Cardiac septum (tissue), 1 donor: ENCODE results near the gene ZBTB7A. TPM values are rescaled to one million over a fixed set of nuclear protein-coding genes. Genes with fewer than 3 reads are reported as not detected.

ENCODE experiments used
- DNase-seq: peaks from one replicate; pipeline ENCODE4 v3.0.0-alpha.2; 2020; ENCODE audit warnings: low spot score
- intact Hi-C: fragments of 100-400 bp; cut with DNase I; formaldehyde crosslinking; loops from one replicate; pipeline ENCODE4 v1.14.0; 2022
- long read RNA-seq: library from polyadenylated mRNA; unstranded; transcript quantifications from one replicate; pipeline ENCODE4 v2.0.0, GENCODE V29; 2021
- total RNA-seq: library from RNA; stranded (reverse); fragmentation: NEBNext Ultra II Directional; extraction: Animal tissue kit (Norgen Biotek cat#: 25700); gene quantifications from one replicate; pipeline ENCODE4 v1.2.1, GENCODE V29; 2021
- donor health status: DM: no; HTN: no; CAD: no.

Gene ZBTB7A
- 29.9 TPM for total RNA-seq
- long read RNA-seq, full-length matches to known transcripts: 56 of 114 reads
- long read RNA-seq, partial matches to known transcripts: 24 of 114 reads
- long read RNA-seq, other reads (novel, unspliced or antisense): 34 of 114 reads

DNA sequence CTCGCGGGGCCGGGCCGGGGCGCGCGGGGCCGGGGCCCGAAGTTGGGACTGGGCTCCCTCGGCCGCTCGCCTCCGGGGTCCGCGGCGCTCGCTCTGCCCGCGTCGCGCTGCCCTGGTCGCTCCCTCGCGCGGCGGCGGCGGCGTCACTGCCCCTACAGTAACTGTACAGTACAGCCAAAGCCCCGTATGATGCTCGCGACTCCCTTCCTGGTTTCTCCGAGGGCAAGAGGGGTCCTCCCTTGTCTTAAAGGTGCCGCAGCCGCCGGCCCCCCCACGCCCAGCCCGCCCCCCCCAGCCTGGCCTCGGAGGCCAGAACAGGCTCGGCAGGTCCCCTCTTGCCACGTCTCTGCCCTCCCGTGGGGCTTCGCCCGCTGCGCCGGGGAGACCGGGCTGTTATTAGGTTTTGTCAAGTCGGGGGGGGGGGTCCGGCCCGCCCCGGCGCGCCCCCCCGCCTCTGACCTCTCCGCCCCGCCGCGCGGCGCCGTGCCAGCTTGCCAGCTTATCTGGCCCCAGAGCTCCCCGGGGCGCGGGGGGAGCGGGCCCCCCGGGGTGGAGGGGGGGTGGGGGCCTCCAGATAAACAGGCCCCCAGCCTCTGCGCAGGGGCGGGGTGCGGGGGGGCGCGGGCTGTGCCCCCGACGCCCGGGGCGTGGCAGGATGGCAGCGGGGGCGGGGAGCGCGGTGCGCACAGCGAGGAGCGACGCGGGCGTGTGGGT, at the start of gene ZBTB7A:
TSS of gene ZBTB7A (minus strand) at position 218 of the 714 bp plus-strand sequence. CDS start 11,667 bp downstream, outside the sequence.
- intact Hi-C loops: loop anchor here (2.0 kb wide), 1 partner anchor 58 kb away; the partner anchor contains the start of gene MAP2K2
- DNase-seq: peak; percentile 95

DNA sequence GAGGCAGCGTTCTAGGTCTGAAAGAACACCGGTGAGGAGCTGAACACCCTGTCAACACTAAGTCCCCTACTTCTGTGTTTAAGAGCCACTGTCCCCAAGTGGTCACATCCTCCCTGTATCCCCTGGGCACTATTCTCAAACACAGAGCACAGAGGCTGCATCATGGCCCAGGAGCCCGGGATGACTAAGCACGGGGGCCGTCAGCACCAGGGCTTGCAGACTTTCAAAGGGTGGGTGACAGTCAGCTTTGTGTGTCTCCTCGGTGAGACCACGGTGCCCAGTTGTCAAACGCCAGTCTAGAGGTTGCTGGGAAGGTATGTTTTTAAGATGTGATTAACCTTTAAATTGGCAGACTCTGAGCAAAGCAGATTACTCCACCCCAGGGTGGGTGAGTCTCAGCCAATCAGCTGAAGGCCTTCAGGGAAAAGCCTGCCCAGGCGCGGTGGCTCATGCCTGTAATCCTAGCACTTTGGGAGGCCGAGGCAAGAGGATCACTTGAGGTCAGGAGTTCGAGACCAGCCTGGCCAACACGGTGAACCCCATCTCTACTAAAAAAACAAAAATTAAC, 49.2 kb upstream of the ZBTB7A start:
- no peak for DNase-seq
- intact Hi-C loops: no loop called here

DNA sequence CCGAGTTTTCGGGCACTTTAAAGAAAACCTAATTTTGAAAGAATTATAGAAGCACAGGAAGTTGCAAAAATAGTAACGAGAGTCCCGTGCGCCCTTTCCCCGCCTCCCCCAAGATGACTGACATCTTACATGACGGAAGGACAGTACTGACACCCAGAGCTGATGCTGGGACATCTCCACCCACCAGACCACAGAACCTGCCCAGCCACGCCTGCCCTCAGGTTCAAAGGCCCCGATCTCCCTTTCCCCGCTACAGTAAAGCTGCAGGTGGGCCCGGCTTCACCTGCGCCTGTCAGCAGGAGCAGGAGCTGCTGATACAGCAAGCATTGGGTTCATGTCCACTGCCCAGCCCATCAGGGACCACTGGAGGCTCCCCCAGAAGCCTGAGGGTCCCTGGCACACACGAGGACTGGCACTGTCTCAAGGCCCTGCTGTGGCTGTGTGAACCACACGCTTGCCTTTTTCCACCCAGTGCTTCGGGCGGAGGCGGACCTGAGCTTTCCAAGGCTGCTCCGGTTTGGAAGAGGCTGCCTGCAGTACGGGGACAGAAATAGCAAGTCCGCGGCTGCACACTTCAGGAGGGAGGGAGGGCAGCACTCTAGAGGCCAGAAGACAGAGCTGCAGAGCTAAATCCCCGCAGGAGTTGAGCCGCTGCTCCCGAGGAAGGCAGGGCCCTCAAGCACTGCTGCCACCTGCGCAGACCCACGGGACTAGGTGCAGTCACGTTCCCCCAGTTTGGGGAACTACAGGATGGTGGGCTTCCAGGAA, 48.5 kb upstream of the ZBTB7A start:
- intact Hi-C loops: no loop called here
- DNase-seq: no peak

DNA sequence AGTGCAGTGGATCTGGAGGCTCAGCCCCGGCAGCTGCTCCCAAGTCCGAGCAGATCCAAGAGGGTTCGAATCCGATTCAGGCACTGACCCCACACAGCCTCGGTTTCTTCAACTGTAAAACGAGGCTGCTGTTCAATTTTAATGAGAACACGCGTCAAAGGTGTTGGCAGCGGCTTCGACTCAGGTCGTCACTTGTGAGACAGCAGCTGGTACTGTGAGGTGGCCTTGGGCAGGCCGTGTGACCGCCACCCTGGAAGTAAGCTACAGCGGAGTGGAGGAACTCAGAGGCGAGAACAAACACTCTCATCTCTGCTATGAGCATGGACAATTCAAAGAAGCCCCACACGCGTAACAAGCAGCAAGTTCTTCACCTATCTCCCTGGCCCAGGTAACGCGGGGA, 47.5 kb upstream of the ZBTB7A start:
- no peak for DNase-seq
- intact Hi-C loops: no loop called here

DNA sequence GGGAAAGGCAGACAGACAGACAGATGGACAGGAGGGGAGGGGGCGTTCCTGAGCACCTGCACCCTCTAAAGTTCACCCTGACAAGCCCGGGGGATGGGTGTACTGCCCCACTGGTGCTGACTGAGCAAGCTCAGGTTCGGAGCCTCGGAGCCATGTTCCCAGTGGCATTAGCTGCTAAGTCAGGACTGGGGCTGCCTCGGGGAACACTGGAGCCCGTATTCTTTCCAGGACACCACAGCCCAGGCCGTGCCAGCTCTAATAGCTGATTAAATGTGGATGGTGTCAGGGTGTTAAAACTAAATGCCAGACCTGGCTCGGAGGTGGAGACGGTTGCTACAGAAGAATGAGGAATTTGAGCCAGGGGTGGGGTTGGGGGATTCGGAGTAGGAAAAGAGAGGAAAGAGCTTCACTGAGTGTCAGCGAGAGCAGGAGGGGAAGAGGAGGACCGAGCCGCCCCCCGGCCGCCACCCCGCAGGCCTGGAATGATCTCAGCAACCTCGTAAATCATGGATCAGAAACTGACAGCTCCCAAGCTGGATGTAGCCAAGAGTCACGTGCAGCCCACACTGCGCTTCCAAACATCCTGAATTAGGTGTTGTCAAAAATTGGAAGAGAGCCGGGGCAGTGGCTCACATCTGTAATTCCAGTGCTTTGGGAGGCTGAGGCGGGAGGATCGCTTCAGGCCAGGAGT, 46.8 kb upstream of the ZBTB7A start:
- intact Hi-C loops: no loop called here
- DNase-seq: no peak

DNA sequence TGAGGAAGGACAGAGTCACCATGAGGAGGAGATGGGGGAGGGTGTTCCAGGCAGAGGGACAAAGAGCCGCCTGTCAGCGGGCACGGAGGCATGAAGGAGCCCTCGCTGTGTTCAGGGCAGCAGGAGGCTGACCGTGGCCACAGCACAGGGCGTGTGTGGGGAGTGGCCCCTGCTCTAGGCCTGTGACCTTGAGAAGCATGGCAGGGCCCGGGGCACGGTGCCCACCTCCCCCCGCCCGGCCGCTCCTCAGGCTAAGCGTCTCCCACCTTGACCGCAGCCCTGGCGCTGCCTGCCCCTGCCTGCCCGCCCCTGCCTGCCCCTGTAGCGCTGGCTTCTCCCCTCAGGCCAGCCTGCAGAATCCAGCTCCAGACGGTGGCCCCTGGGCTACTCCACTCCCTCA, 45.7 kb upstream of the ZBTB7A start:
- intact Hi-C loops: no loop called here
- DNase-seq: no peak

DNA sequence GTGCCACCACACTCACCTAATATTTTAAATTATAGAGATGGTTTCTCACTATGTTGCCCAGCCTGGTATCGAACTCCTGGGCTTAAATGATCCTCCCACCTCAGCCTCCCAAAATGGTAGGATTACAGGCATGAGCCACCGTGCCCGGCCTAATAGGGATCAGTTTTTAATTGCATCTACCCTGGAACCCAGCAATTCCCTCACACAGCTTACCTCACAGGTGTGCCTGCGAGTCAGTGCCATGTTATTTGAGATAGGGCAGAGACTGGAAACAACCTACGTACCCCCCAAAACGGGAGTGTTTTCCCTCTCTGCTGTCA, 42.9 kb upstream of the ZBTB7A start:
- no peak for DNase-seq
- intact Hi-C loops: no loop called here

DNA sequence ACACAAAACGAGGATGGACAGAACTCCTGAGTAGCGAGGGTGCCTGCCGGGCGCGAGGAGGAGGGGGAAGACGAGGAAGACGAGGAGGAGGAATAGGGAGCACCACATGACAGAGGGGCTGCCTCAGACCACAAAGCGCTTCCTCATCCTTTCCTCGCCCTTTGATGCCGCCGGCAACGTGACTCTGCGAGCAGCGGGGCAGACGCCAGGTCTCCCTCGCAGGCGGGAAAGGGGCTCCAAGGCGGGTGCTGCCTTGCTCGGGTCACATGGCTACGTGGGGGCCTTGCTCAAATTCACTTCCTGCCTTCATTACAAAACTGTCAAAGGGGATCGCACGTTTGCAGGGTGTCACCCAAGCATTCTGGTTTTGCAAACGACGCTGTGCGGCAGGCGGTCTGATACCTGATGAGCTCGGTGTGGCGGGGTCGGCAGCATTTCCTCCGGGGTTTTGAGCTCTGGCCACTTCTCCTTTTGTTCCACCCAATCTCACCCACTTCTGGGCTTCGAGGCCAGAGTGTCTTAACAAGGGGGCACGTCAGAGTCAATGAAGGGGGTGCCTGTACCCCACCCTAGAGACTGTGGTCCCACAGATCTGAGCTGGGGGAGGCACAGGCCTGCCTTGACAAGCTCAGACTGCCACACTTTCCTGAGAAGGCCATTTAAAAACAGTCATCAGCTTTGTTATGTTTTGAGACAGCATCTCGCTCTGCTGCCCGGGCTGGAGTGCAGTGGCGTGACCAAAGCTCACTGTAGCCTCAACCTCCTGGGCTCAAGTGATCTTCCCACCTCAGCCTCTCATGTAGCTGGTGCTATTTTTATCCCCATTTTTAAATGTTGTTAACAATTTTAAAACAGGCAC, 42.3 kb upstream of the ZBTB7A start:
- intact Hi-C loops: no loop called here
- no peak for DNase-seq

DNA sequence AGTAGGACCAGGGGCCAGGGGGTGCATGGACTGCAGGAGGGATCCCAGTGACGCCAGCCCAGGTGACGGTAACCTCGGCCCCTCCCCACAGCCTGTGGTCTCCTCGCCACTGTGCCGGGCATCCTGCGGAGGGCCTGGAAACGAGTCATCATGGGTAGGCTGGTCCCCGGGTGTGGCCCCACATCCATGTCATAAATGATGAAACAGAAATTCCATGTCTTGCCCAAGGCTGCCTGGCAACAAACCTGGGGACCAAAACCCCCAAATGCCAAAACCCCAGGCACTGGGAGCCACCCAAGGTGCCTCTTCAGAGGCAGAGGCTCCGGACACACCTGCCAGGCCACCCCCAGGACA, 36.4 kb upstream of the ZBTB7A start:
- no peak for DNase-seq
- intact Hi-C loops: no loop called here

DNA sequence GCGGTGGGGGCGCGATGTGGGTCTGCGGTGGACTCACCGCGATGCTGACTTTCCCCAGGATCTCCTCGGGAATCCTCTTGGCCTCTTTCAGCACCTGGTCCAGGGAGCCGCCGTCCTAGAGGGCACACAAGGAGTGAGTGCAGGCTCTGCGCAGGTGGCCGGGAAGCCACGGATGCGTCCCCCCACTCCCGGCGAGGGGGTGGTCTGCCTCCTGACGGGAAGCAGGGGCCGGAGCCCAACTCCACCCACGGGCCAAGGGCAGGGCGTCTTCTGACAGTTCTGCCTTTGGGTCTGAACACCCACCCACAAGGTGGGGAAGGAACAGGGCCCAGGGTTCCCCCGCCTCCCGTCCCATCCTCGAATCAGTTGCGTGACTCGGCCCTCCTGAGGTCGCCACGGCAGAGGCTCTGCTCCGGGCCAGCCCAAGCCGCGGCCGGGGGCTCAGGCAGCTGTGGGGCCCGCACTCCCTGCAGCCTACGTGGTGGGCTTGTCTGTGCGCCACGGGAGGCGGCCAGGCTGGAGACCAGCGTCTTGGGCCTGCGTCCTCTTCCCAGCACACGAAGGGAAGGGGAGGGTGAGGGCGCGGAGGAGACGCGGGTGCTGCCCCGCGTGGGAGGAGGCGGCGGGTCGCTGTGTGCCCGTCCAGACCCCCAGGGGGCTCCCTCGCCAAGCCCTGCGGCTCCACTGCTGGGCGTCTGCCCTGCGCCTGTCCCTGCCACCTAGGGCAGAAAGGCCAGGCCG, 35.8 kb upstream of the ZBTB7A start:
- DNase-seq: no peak
- intact Hi-C loops: no loop called here

DNA sequence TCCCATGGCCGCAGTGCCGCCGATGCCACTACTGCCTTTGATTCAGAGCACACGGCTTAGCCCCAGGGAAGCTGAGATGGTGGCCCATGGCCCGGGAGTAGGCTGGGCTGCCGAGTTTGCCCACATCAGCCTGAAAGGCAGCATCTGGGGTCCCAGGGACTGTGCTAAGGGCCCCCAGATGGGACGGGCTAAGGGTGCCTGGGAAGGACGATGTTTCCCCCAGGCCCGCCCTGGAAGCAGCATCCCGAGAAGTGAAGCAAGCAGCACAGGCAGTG, 34.7 kb upstream of the ZBTB7A start:
- intact Hi-C loops: no loop called here
- no peak for DNase-seq

DNA sequence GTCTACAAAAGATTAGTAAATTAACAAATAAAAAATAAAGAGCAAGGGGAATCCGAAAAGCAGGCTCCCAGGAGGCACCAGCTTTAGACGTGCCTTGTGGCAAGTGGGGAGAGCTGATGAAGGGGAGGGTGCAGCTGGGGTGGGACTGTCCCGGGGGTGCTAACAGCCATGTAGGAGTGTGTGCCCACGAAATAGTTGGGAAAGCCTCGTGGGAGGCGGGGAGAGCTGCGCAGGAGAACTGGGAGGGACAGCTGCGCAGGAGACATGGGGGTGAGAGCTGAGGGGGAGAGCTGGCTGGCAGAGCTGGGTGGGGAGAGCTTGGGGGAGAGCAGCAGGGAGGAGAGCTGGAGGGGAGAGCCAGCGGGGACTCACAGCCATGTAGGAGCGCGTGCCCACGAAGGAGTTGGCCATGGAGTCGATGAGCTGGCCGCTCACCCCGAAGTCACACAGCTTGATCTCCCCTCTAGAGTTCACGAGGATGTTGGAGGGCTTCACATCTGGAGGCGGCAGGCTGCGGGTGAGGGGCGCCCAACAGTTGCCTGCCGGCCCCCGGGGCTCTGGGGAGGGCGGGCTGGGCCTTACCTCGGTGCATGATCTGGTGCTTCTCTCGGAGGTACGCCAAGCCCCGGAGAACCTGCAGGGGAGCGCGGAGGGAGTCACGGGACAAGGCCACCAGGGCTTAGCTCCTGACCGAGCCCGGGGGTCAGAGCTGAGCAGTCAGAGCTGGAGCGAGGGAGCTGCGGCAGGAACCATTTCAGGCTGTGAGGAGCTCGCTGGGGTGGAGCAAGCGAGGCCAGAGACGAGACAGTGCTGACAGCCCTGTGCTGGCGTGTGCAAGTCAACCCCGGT, 34.2 kb upstream of the ZBTB7A start:
- intact Hi-C loops: no loop called here
- no peak for DNase-seq

DNA sequence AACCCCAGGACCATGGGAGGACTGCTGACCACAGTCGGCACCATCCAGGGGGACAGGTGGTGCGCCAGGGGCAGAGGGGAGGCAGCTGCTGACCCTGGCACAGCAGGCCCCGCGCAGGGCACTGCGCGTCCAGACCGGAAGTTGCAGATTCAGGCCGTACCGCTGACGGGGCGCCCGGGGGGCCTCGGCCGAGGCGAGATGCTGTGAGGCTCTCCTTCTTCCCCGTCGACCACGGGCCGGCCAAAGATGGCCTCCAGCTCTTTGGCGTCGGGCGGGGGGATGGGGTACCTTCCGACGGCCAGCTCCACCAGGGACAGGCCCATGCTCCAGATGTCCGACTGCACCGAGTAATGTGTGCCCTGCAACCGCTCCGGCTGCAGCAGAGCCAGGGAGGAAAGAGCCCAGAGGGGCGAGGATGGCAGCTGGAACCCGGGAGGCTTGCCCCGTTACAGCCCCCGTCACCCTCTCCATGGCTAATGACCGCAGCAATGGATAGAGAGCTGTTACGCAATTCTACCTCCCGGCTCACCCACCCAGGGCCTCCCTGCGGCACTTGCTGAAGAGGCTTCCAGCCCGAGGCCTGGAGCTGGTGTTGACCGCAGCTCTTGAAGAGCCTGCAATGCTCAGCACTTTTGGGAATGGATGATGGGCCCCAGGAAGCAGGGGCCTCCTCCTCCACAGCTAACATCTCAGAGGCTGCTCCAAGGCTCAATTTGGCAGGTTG, 32.5 kb upstream of the ZBTB7A start:
- DNase-seq: no peak
- intact Hi-C loops: no loop called here

DNA sequence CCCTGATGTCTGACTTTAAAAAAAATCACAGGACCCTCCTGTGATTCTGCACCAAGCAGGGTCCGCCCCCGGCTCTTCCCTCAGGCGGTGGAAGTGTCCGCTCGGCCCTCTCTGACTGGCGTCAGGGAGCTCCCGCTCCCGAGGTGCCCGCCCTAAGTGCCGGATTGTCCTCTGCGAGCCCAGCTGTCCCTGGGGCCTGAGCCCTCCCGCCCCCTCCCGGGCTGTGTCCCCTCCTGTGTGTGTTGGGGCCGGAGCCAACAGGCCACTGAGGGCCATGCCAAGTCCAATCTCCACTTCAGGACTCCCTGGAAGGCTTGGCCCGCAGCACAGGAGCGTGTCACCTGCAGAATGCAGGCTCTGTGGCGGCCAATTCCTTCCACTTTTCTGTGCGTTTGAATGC, 31.8 kb upstream of the ZBTB7A start:
- DNase-seq: peak; percentile 83
- intact Hi-C loops: no loop called here

DNA sequence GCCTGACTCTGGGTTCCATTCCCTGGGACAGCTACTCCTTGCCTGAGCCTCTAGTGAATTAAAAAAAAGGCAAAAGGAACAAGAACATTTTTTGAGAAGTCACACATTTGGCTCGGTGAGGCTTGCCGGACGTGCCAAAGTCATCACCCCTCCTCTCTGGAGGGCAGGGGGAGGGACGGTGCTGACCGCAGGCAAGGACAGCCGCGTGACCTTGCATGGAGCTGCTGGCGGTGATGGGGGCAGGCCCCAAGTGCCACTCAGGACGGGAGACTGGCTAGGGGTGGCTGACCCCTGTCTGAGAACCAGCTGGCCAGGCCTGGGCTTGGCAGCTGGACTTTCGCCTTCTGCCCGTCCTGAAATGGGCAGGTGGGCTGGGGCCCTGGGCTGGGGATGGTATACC, 30.8 kb upstream of the ZBTB7A start:
- no peak for DNase-seq
- intact Hi-C loops: no loop called here

DNA sequence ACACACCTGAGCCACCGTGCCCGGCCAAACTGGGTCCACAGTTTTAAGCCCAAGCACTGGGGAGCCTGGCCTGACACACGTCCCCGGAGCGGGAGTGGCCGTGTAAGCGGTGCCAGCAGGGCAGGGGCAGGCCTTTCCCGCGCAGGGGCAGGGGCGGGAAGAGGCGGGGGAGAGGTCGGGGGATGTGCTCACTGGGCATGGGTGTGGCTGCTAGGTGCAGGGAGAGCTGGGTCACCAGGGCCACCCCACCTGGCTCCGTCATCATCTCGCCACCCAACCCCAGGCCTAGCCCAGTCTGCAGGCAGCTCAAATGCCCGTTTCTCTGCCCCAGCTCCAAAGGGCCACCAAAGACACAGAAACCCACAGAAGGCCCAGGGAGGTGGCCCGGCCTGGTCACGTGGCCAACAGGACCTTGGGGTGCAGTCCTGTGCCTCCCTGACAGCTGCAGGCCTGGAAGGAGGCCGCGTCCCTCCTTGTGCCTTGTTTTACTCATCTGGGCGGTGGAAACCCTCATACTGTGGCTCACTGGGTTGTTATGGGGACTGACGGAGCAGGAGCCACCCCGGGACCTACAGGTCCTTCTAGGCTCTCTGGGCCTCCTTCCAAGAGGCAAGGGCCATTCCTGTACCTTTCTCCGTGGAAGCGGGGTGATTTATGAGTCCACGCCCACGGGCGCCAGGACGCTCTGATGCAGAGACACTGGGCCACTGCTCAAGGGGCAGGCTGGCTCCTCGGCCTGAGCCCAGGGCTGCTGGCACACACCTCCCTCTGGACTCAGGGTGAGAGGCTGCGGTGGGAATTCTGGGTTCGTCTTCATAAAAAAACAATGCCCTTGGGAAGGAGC, 29.6 kb upstream of the ZBTB7A start:
- no peak for DNase-seq
- intact Hi-C loops: no loop called here

DNA sequence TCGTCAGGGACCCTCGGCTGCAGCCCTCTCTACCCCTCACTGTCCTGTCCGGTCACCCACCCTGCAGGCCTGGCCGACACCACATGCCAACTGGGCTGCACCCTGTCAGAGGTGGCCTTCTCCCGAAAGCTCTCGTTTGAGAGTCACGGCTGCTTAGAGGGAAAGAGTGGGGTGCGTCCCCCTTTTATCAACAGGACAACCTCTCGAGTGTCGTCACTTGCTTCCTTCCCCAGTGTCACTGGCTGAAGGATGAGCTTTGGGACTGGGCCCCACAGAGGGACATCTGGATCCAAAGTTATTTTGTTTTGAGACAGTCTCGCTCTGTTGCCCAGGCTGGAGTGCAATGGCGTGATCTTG, 28.8 kb upstream of the ZBTB7A start:
- intact Hi-C loops: no loop called here
- no peak for DNase-seq
